IPS-20b (cell line): Measurements from ENCODE around the gene CD300C.
"Not testable (repeated sequence)": the region's sequence is repeated elsewhere in the genome, so short reads cannot be mapped to it uniquely, and the experiment has no call there.

Experiments
- H3K27ac ChIP-seq: one replicate; pipeline ENCODE4 v1.5.1; 2013; ENCODE audit warnings: low read length
- H3K27me3 ChIP-seq: 2 replicates; pipeline ENCODE4 v1.6.1; 2013; ENCODE audit warnings: mild to moderate bottlenecking, low read length, inconsistent platforms; ENCODE audit not compliant: insufficient read depth
- H3K36me3 ChIP-seq: 2 replicates; pipeline ENCODE4 v1.6.1; 2013; ENCODE audit warnings: low read depth, mild to moderate bottlenecking, inconsistent platforms, low read length, moderate library complexity; ENCODE audit not compliant: insufficient read depth
- H3K4me1 ChIP-seq: 2 replicates; pipeline ENCODE4 v1.6.1; 2013; ENCODE audit warnings: mild to moderate bottlenecking, control low read depth, inconsistent platforms, low read length, moderate library complexity; ENCODE audit not compliant: insufficient read depth
- H3K4me3 ChIP-seq: 2 replicates; pipeline ENCODE4 v1.5.1; 2013; ENCODE audit warnings: mild to moderate bottlenecking, low read length, inconsistent platforms
- H3K9ac ChIP-seq: 2 replicates; pipeline ENCODE4 v1.6.1; 2013; ENCODE audit warnings: low read depth, mild to moderate bottlenecking, inconsistent platforms, low read length, moderate library complexity
- H3K9me3 ChIP-seq: 2 replicates; pipeline ENCODE4 v1.6.1; 2013; ENCODE audit warnings: mild to moderate bottlenecking, low read depth, low read length, inconsistent platforms; ENCODE audit not compliant: insufficient read depth

CD300C gene

DNA sequence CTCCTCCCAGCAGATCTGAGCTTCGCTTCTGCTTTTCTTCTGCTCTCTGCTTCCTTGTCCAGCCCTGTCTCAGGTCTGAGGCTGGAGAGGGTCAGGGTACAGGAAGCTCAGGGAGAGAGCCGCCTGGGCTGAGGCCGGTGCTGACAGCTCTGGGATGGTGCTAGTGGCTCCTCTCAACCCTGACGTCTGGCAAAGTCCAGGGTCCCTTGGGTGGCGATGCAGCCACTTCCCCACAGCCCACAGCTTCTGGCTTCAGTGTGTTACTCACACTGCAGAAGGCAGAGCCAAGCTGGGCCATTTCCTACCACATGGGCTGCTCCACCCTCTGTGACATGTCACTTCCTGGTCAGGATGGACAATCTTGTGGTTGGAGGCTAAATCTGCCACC, at the start of gene CD300C:
Gene CD300C (minus strand): TSS at position 273 of the 388 bp plus-strand sequence. CDS start 333 bp downstream, outside the sequence.
- Histone ChIP-seq H3K4me1 (no peaks in the 10 kb centered on the region), H3K9me3 (no peaks in the 10 kb centered on the region), H3K4me3 (no peak within 1 kb of the TSS), H3K36me3 (no peaks in the 10 kb centered on the region), H3K9ac (no peak within 1 kb of the TSS), H3K27me3 (no peaks in the 10 kb centered on the region; the same call in 1 of the 2 replicates), H3K27ac (no peak within 1 kb of the TSS)

DNA sequence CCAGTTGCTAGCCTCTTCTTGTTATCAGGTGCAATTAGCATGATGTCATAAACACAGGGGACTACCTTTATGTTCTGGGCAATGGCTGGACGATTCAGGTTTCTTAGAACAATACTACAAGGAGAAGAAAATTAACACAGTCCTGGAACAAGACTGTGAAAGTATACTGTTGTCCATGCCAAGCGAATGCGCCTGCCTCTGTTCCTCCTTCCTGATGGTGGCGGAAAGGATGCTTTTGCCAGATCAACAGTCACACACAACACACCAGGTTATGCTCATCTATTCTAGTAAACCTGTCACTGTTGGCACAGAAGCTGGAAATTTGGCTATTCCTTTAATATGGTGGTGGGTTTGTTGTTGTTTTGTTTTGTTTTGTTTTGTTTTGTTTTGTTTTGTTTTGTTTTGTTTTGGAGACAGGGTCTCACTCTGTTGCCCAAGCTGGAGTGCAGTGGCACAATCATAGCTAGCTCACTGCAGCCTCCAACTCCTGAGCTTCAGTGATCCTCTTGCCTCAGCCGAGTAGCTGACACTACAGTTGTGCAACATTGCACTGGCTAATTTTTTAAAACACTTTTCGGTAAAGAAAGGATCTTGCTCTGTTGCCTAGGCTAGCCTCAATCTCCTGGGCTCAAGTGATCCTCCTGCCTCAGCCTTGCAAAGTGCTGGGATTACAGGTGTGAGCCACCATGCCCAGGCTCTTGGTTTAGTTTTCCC, 49.3 kb upstream of the CD300C start:
- H3K27me3 ChIP-seq = no peaks in the 10 kb centered on the region; the same call in 1 of the 2 replicates
- no peaks in the 10 kb centered on the region for H3K9me3 ChIP-seq
- H3K4me1 ChIP-seq = no peaks in the 10 kb centered on the region
- no peak overlapping the region for H3K27ac ChIP-seq
- no peak overlapping the region for H3K9ac ChIP-seq
- H3K36me3 ChIP-seq = no peaks in the 10 kb centered on the region
- H3K4me3 ChIP-seq = no peak overlapping the region

- H3K36me3 ChIP-seq = no peaks in the 10 kb centered on the region
- no peak within 1 kb of the TSS for H3K9ac ChIP-seq
- H3K27me3 ChIP-seq = no peaks in the 10 kb centered on the region; the same call in 1 of the 2 replicates
- H3K9me3 ChIP-seq = no peaks in the 10 kb centered on the region
- no peak within 1 kb of the TSS for H3K27ac ChIP-seq
- H3K4me3 ChIP-seq = no peak within 1 kb of the TSS
- no peaks in the 10 kb centered on the region for H3K4me1 ChIP-seq
Observed at GRCh38 chr17:74592087-74592990, 46.4 kb upstream of the CD300C start, which contains the start of gene CD300LD. Gene CD300LD (minus strand): TSS chr17:74592283. CDS start chr17:74592202, 81 bp downstream.

GRCh38 chr17:74591503-74591902, 45.6 kb upstream of the CD300C start:
- H3K9me3 ChIP-seq = no peaks in the 10 kb centered on the region

DNA sequence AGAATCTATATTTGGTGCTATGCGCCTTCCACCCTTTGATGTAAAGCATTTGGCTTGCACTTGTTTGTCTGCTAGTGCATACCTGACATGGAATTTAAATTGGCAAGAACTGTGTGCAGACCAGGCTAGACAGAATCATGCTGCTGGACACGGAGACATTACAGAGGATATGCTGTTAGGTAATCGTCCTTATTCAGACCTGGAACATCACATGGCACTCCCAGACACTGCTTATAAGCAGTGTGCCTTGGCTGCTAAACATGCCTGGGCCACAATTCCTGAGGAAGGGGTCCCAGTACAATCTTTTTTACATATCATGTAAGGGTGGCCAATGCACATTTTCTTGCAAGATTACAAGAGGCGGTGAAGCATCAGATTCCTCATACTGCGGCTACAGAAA, 39.8 kb upstream of the CD300C start:
- H3K9me3 ChIP-seq = no peaks in the 10 kb centered on the region
- no peaks in the 10 kb centered on the region for H3K36me3 ChIP-seq
- no peak overlapping the region for H3K9ac ChIP-seq
- H3K27me3 ChIP-seq = no peaks in the 10 kb centered on the region
- H3K4me1 ChIP-seq = no peaks in the 10 kb centered on the region
- H3K4me3 ChIP-seq = no peak overlapping the region
- no peak overlapping the region for H3K27ac ChIP-seq

More at GRCh38 chr17:74591503-74591902, 45.6 kb upstream of the CD300C start:
- Histone ChIP-seq H3K4me1 (no peaks in the 10 kb centered on the region), H3K36me3 (no peaks in the 10 kb centered on the region), H3K4me3 (no peak overlapping the region), H3K9ac (no peak overlapping the region), H3K27me3 (no peaks in the 10 kb centered on the region; the same call in 1 of the 2 replicates), H3K27ac (no peak overlapping the region)

DNA sequence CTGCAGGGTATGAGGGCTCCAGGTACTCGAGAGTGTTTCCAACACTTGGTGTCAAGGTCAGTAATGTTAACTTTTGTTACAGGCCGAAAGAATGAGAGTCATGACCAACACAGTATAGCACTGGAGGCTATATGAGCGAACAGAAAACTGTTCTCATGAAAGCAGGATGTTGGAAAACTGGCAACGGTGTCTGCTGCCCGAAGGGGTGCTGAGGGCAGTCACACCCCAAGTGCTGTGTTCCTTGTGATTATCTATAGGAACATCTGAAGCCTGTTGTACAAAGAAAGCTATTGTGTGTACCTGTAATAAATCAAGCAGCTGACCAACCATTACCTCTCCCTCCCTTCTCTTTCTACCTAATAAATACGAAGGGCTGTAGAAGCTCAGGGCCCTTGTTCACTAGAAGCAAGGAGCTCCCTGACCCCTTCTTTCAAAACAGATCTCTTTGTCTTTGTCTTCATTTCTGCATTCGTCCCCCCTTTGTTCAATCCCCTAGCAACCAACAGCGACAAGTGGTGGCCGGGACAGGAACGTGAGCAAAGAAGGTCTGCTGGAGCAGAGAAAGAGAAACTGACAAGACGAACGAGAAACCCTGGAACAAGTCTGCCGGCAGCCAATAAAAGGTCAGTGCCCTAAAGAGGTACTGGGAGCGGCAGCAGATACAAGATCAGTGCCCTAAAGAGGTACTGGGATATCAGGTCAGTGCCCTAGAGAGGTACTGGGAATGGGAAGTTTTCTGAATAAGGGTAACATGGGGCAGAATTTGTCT, 38.6 kb upstream of the CD300C start:
- H3K4me1 ChIP-seq = no peaks in the 10 kb centered on the region
- no peaks in the 10 kb centered on the region for H3K36me3 ChIP-seq
- H3K27ac ChIP-seq = no peak overlapping the region
- H3K9me3 ChIP-seq = no peaks in the 10 kb centered on the region
- H3K27me3 ChIP-seq = no peaks in the 10 kb centered on the region
- H3K4me3 ChIP-seq = no peak overlapping the region
- H3K9ac ChIP-seq = no peak overlapping the region

DNA sequence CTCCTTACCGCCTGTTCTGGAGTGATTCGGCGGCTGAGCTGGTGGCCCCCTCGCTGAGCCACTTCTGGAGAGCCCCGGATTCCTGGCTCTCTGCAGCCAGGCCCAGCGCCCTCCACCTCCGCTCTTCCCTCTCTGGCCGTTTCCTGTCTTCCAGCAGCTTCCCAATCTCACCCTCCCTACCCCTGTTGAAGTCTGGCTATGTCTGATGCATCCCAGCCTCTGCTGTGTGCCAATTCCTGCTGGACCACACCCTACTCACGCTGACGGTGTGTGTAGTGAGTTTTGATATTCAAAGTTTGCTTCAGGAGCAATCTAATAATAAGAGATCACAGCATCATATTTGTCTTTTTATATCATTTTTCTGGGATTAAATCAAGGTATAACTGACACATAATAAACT, 36.7 kb upstream of the CD300C start:
- H3K27me3 ChIP-seq = no peaks in the 10 kb centered on the region
- H3K4me1 ChIP-seq = no peaks in the 10 kb centered on the region
- H3K27ac ChIP-seq = no peak overlapping the region
- no peak overlapping the region for H3K9ac ChIP-seq
- H3K4me3 ChIP-seq = no peak overlapping the region
- no peaks in the 10 kb centered on the region for H3K36me3 ChIP-seq
- H3K9me3 ChIP-seq = no peaks in the 10 kb centered on the region

DNA sequence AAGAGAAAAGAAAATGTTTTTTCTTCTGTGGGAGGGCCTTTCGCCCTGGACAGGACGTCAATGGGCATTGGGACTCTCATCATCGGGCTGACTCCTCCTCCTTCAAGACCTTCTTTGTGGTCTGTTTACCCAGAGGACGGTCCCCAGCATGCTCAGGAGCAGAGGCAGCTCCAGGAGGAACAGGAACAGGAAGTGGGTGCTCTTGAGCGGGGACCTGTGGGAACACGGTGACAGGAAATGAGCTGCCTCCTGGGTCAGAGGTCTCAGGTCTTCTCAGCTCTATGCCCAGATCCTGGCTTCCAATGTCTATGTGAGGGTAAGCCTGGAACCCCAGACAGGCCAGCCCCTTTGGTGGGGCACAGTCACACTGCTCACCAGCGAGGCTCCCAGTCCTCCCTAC, 34.0 kb upstream of the CD300C start:
- H3K27ac ChIP-seq = no peak overlapping the region
- H3K4me3 ChIP-seq = no peak overlapping the region
- H3K4me1 ChIP-seq = no peaks in the 10 kb centered on the region
- no peak overlapping the region for H3K9ac ChIP-seq
- H3K9me3 ChIP-seq = no peaks in the 10 kb centered on the region
- no peaks in the 10 kb centered on the region for H3K36me3 ChIP-seq
- no peaks in the 10 kb centered on the region for H3K27me3 ChIP-seq

DNA sequence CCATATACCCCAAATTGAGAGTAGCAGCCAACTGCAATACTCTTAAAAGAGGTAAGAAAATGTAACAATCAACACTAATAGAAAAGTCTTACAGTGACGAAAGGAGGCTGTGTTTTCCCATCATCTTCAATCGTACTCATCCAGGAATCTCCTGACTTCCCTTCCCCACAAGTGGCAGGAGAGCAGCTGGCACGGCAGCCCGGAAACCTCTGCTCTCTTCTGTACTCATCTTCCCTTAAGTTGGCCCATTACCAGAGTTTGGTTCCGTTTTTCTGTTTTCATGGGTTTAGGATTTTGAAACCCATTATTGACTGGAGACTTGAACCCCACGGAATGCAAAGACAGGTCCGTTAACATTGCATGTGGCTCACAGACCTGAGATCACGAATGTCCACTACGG, 33.1 kb upstream of the CD300C start:
- H3K9ac ChIP-seq = no peak overlapping the region
- H3K27ac ChIP-seq = no peak overlapping the region
- H3K4me1 ChIP-seq = no peaks in the 10 kb centered on the region
- no peaks in the 10 kb centered on the region for H3K9me3 ChIP-seq
- H3K4me3 ChIP-seq = no peak overlapping the region
- no peaks in the 10 kb centered on the region for H3K36me3 ChIP-seq
- H3K27me3 ChIP-seq = peaks cover 4% of the 10 kb centered on the region; the same call in 1 of the 2 replicates

- H3K27ac ChIP-seq = no peak overlapping the region
- no peak overlapping the region for H3K4me3 ChIP-seq
- no peak overlapping the region for H3K9ac ChIP-seq
- no peaks in the 10 kb centered on the region for H3K9me3 ChIP-seq
- H3K36me3 ChIP-seq = no peaks in the 10 kb centered on the region
- no peaks in the 10 kb centered on the region for H3K4me1 ChIP-seq
- peaks cover 5% of the 10 kb centered on the region; the same call in 1 of the 2 replicates for H3K27me3 ChIP-seq
Observed at GRCh38 chr17:74574489-74575142, 28.7 kb upstream of the CD300C start.

- not testable (repeated sequence) for H3K9ac ChIP-seq, H3K27me3 ChIP-seq, H3K9me3 ChIP-seq
Observed at GRCh38 chr17:74573635-74574034, 27.7 kb upstream of the CD300C start.

More at GRCh38 chr17:74573635-74574034, 27.7 kb upstream of the CD300C start:
- not testable (repeated sequence) for H3K27ac ChIP-seq, H3K4me1 ChIP-seq, H3K4me3 ChIP-seq, H3K36me3 ChIP-seq
